ENCODE data around the gene ARHGAP15. TPM values are rescaled to one million over a fixed set of nuclear protein-coding genes. Genes with fewer than 3 reads are reported as not detected.

Gene ARHGAP15
- polyA plus RNA-seq, 2 of the 4 experiments (the other 2 are of a cell fraction): 0.34 TPM; not detected in 1

DNA sequence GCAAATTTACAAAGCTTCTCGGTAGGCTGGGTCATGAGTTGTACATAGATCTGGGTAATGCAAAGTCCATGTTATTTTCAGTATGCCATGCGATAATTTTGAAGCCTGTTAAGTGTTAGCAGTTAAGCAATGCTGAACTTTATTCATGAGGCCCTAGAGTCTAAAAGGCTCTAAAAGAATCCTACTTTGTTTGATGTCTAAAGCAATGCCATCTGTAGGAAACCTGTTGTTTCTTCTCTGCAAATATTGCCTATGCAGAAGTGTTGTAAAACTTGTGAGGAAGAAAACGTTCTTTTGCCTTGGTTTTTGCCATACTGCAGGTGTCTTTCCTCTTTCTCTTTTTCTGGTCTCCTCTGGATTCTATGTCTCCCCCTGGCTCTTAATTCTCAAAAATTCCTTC lies 9.1 kb downstream of the ARHGAP15 start:
- no peak for FAIRE-seq
- CTCF ChIA-PET: interaction anchor here (1.2 kb wide), 1 partner anchor 28 kb away, joined by 3 read pairs; no protein-coding TSS in a partner anchor
- no peak overlapping the region for H3K27ac ChIP-seq
- H3K4me2 ChIP-seq: no peak overlapping the region
- no peak for ATAC-seq
- no peak overlapping the region for H3K4me3 ChIP-seq
- no peak for TF ChIP-seq FOXS1 (CRISPR knock-in tag; IDR thresholded peaks at IDR 0.05)
- no peak for TF ChIP-seq ZC3H11A (IDR thresholded peaks at IDR 0.05)
- H3K4me1 ChIP-seq: no peaks in the 10 kb centered on the region
- no peaks in the 10 kb centered on the region for H3K9me3 ChIP-seq
- no peak for DNase-seq (ENCODE audit: low read depth in 1 of 2, low spot score in 1 of 2)
- 25% methylated on average over 3 of the region's 3 CpGs for WGBS (ENCODE audit: missing lambda C conversion rate)
- POLR2A ChIA-PET: no interaction called here

DNA sequence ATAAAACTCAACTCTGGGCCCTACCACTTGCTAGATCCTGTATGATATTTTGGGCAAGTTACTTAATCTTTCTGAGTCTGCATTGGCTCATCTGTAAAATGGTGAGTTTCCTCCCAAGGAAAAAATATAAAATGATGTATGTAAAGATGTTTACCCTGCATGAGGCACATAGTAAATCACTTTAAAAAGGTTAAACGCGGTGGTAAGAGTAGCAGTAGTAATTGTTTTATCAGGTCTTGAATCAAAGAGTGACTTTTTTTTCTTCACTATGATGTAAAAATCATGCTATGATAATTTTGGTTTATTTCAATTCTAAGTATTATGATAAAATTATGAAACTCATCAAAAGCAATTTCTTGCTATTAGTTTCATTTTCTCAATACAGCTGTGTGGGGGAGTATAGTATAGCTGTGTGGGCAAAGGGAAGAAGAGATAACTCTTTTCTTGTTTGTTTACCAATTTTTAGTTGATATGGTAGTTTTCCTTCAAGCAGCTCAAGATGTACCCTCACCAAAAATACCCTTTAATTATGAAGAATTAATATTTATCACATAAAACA lies 10.7 kb downstream of the ARHGAP15 start:
- POLR2A ChIA-PET: no interaction called here
- Histone ChIP-seq H3K4me3 (no peak overlapping the region), H3K9me3 (no peaks in the 10 kb centered on the region), H3K27ac (no peak overlapping the region), H3K4me2 (no peak overlapping the region), H3K4me1 (no peaks in the 10 kb centered on the region)
- no peak for TF ChIP-seq NPAS2 (CRISPR knock-in tag; IDR thresholded peaks at IDR 0.05; ENCODE audit: borderline replicate concordance)
- no peak for TF ChIP-seq POLR2A (IDR thresholded peaks at IDR 0.05; ENCODE audit: low read length)
- no peak for TF ChIP-seq ESRRA (IDR thresholded peaks at IDR 0.05; ENCODE audit: borderline replicate concordance, low read length)
- no peak for TF ChIP-seq EHF (CRISPR knock-in tag; IDR thresholded peaks at IDR 0.05)
- no peak for TF ChIP-seq RAD21 (conservative IDR thresholded peaks at IDR 0.05 in 1 of 2, IDR thresholded peaks at IDR 0.05 in 1 of 2)
- no peak for TF ChIP-seq CBX2 (IDR thresholded peaks at IDR 0.05; ENCODE audit: borderline replicate concordance, low read depth)
- no peak for TF ChIP-seq RFX5 (IDR thresholded peaks at IDR 0.05)
- TF ChIP-seq HOXB5 (CRISPR knock-in tag; IDR thresholded peaks at IDR 0.05): no peak
- TF ChIP-seq JUN (IDR thresholded peaks at IDR 0.05): no peak
- no peak for TF ChIP-seq TP53 (CRISPR knock-in tag; IDR thresholded peaks at IDR 0.05)
- no peak for TF ChIP-seq KDM1A (IDR thresholded peaks at IDR 0.05; ENCODE audit: low read depth)
- TF ChIP-seq, protein P1, sequence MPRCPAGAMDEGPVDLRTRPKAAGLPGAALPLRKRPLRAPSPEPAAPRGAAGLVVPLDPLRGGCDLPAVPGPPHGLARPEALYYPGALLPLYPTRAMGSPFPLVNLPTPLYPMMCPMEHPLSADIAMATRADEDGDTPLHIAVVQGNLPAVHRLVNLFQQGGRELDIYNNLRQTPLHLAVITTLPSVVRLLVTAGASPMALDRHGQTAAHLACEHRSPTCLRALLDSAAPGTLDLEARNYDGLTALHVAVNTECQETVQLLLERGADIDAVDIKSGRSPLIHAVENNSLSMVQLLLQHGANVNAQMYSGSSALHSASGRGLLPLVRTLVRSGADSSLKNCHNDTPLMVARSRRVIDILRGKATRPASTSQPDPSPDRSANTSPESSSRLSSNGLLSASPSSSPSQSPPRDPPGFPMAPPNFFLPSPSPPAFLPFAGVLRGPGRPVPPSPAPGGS (IDR thresholded peaks at IDR 0.05): no peak
- TF ChIP-seq JUNB (IDR thresholded peaks at IDR 0.05): no peak
- FAIRE-seq (no peak), DNase-seq (ENCODE audit: low read depth in 1 of 2, low spot score in 1 of 2) (no peak), ATAC-seq (no peak)
- CTCF ChIA-PET: interaction anchor here (1.2 kb wide), 1 partner anchor 57 kb away, joined by 3 read pairs; no protein-coding TSS in a partner anchor
- WGBS (ENCODE audit: missing lambda C conversion rate): 55% methylated on average over 2 of the region's 2 CpGs

DNA sequence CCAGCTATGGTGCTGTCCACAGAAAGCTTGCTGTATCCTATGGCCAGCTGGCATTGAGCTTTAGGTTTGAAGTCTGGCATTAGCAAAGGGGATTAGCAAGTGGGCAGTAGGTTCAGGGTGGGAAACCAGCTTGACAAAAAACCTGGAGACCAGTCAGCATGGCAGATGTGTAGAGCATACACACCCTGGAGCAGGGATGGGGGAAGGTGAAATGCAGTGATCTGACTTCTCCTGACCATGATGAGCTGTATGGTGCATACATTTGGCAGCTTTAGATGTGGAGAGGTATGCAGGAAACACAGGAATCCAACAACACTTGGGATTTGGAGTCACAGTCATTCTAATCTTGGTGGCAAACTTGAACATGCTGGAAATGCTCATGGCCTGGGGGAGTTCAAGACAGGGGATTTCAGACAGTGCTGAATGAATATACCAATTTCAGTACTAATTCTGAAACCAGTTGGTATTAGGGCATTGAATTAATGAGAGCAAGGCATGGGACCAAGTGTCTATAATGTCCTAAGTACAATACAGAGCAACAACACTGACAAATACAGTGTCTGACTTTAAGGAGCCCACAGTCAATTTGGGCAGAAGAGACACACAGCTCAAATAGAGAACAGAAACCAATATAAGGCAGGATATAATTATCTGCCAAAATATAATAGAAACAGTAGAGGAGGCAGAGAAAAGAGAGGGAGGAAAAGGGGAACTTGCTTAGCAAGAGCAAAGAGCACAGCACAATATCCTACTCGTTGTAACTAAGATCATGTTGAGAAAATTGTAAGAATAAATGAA lies 11.8 kb downstream of the ARHGAP15 start:
- H3K4me3 ChIP-seq: no peak overlapping the region
- ChIA-PET POLR2A (no interaction called here), CTCF (interaction anchor here (1.2 kb wide), 1 partner anchor 118 kb away, joined by 3 read pairs; no protein-coding TSS in a partner anchor)
- H3K4me1 ChIP-seq: no peaks in the 10 kb centered on the region
- ATAC-seq: no peak
- H3K4me2 ChIP-seq: no peak overlapping the region
- WGBS (ENCODE audit: missing lambda C conversion rate): 0% methylated on average over 1 of the region's 1 CpG
- FAIRE-seq: no peak
- H3K27ac ChIP-seq: no peak overlapping the region
- H3K9me3 ChIP-seq: no peaks in the 10 kb centered on the region
- no peak for DNase-seq (ENCODE audit: low read depth in 1 of 2, low spot score in 1 of 2)
- TF ChIP-seq, protein P2, sequence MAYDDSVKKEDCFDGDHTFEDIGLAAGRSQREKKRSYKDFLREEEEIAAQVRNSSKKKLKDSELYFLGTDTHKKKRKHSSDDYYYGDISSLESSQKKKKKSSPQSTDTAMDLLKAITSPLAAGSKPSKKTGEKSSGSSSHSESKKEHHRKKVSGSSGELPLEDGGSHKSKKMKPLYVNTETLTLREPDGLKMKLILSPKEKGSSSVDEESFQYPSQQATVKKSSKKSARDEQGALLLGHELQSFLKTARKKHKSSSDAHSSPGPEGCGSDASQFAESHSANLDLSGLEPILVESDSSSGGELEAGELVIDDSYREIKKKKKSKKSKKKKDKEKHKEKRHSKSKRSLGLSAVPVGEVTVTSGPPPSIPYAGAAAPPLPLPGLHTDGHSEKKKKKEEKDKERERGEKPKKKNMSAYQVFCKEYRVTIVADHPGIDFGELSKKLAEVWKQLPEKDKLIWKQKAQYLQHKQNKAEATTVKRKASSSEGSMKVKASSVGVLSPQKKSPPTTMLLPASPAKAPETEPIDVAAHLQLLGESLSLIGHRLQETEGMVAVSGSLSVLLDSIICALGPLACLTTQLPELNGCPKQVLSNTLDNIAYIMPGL (CRISPR knock-in tag; IDR thresholded peaks at IDR 0.05; ENCODE audit: borderline replicate concordance): no peak
- no peak for TF ChIP-seq EHF (CRISPR knock-in tag; IDR thresholded peaks at IDR 0.05)
- no peak for TF ChIP-seq MYC (IDR thresholded peaks at IDR 0.05; ENCODE audit: borderline replicate concordance, low read length)
- TF ChIP-seq, protein P1 (IDR thresholded peaks at IDR 0.05): no peak
- TF ChIP-seq CBX2 (IDR thresholded peaks at IDR 0.05; ENCODE audit: borderline replicate concordance, low read depth): no peak
- TF ChIP-seq ESRRA (IDR thresholded peaks at IDR 0.05; ENCODE audit: borderline replicate concordance, low read length): no peak
- TF ChIP-seq NFE2L2 (conservative IDR thresholded peaks at IDR 0.05; ENCODE audit: low read length): no peak
- TF ChIP-seq, protein P3, sequence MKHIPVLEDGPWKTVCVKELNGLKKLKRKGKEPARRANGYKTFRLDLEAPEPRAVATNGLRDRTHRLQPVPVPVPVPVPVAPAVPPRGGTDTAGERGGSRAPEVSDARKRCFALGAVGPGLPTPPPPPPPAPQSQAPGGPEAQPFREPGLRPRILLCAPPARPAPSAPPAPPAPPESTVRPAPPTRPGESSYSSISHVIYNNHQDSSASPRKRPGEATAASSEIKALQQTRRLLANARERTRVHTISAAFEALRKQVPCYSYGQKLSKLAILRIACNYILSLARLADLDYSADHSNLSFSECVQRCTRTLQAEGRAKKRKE (CRISPR knock-in tag; IDR thresholded peaks at IDR 0.05; ENCODE audit: low read depth): no peak
- TF ChIP-seq RAD21 (conservative IDR thresholded peaks at IDR 0.05 in 1 of 2, IDR thresholded peaks at IDR 0.05 in 1 of 2): no peak
- TF ChIP-seq, protein P4, sequence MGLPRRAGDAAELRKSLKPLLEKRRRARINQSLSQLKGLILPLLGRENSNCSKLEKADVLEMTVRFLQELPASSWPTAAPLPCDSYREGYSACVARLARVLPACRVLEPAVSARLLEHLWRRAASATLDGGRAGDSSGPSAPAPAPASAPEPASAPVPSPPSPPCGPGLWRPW (IDR thresholded peaks at IDR 0.05): no peak
- TF ChIP-seq JUN (IDR thresholded peaks at IDR 0.05): no peak
- no peak for TF ChIP-seq FOSL2 (IDR thresholded peaks at IDR 0.05)
- TF ChIP-seq FOSL2 (CRISPR knock-in tag; IDR thresholded peaks at IDR 0.05): no peak
- TF ChIP-seq HOXB13 (CRISPR knock-in tag; IDR thresholded peaks at IDR 0.05; ENCODE audit: low read depth): no peak
- no peak for TF ChIP-seq TP53 (CRISPR knock-in tag; IDR thresholded peaks at IDR 0.05)
- TF ChIP-seq FOSB (CRISPR knock-in tag; IDR thresholded peaks at IDR 0.05): no peak

Data from A549 (cell line).